AG09309 (cell line): ENCODE measurements around the gene EP400.

Experiments
- DNase-seq: peaks from one replicate; pipeline ENCODE4 v3.0.0-alpha.2; 2010; ENCODE audit warnings: low read depth
- H3K4me3 ChIP-seq: 2 replicates; pipeline ENCODE4 v1.5.1; 2011; ENCODE audit warnings: mild to moderate bottlenecking, low read depth, low read length, moderate library complexity; ENCODE audit not compliant: control insufficient read depth
- TF ChIP-seq, protein P1 (sequence below): IDR thresholded peaks from 2 replicates; pipeline ENCODE4 v1.5.1; 2011; ENCODE audit warnings: mild to moderate bottlenecking, low read depth, low read length, inconsistent platforms; ENCODE audit not compliant: insufficient read depth, control insufficient read depth; ENCODE audit errors: missing control alignments

Gene EP400

DNA sequence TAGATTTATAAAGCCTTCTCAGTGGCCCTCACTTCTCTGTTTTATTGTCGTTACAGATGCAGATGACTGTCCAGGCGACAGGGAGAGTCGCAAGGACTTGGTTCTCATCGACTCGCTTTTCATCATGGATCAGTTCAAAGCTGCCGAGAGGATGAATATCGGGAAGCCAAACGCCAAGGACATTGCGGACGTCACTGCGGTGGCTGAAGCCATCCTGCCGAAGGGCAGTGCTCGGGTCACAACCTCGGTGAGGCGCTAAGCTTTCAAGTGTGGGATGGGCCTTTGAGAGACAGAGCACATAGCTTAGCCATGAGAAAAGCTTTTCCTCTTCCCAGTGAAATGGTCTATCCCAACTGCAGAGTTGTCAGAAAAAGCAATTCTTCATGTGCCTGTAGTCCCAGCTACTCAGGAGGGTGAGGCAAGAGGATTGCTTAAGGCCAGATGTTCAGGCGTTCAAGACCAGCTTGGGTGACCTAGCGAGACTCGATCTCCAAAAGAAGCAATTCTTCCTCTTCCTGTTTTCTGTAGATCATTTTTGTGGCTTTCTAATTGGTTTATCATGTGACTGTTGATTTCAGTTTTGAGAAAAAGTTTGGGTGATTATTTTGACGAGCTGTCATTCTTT is 56.4 kb downstream of the EP400 start:
- DNase-seq = no peak
- TF ChIP-seq, protein P1, sequence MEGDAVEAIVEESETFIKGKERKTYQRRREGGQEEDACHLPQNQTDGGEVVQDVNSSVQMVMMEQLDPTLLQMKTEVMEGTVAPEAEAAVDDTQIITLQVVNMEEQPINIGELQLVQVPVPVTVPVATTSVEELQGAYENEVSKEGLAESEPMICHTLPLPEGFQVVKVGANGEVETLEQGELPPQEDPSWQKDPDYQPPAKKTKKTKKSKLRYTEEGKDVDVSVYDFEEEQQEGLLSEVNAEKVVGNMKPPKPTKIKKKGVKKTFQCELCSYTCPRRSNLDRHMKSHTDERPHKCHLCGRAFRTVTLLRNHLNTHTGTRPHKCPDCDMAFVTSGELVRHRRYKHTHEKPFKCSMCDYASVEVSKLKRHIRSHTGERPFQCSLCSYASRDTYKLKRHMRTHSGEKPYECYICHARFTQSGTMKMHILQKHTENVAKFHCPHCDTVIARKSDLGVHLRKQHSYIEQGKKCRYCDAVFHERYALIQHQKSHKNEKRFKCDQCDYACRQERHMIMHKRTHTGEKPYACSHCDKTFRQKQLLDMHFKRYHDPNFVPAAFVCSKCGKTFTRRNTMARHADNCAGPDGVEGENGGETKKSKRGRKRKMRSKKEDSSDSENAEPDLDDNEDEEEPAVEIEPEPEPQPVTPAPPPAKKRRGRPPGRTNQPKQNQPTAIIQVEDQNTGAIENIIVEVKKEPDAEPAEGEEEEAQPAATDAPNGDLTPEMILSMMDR = no peak
- H3K4me3 ChIP-seq = no peak overlapping the region

DNA sequence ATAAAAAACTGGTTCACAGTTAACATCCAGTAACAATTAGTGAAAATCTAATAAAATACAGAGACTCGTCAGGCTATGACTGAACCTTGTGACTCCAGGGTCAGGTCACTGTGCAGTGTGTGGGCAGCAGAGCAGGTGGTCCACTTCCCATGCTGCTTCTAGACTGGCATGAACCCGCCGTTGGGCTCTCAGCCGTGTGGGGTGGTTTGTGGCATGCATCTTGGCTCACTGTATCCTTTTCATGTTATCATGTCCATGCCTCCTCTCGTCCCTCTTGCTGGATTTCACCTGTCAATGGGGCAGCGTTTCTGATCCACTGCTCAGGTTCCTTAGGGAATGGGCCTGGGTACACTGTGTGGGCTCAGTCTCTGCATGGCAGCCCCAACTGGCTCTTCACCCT is 57.3 kb downstream of the EP400 start:
- TF ChIP-seq, protein P1 = no peak
- H3K4me3 ChIP-seq = no peak overlapping the region
- no peak for DNase-seq

DNA sequence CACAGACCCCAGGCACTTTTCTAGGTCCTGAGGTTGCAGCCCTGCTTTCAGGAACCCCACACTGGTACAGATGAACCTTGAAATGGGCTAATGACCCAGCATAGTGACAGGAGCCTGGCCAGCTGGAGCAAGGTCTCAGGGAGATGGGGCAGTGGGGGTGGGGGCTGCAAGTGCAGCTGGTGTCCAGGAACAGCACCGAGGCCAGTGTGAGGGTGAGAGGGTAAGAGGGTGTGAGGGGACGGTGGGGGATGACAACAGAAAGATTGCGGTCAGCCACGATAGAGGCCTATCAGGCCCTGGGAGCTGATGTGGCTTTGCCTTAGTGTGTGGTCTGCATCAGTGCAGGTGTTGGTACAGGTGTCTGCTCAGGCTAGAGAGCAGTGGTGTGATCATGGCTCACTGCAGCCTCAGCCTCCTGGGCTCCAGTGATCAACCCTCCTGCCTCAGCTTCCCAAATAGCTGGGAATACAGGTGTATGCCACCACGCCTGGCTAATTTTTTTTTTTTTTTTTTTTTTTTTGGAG is 59.7 kb downstream of the EP400 start:
- H3K4me3 ChIP-seq = no peak overlapping the region
- DNase-seq = no peak
- TF ChIP-seq, protein P1 = no peak

- TF ChIP-seq, protein P1 = no peak
- no peak for DNase-seq
- H3K4me3 ChIP-seq = no peak overlapping the region
Observed at GRCh38 chr12:132012919-132013568, 63.3 kb downstream of the EP400 start.

DNA sequence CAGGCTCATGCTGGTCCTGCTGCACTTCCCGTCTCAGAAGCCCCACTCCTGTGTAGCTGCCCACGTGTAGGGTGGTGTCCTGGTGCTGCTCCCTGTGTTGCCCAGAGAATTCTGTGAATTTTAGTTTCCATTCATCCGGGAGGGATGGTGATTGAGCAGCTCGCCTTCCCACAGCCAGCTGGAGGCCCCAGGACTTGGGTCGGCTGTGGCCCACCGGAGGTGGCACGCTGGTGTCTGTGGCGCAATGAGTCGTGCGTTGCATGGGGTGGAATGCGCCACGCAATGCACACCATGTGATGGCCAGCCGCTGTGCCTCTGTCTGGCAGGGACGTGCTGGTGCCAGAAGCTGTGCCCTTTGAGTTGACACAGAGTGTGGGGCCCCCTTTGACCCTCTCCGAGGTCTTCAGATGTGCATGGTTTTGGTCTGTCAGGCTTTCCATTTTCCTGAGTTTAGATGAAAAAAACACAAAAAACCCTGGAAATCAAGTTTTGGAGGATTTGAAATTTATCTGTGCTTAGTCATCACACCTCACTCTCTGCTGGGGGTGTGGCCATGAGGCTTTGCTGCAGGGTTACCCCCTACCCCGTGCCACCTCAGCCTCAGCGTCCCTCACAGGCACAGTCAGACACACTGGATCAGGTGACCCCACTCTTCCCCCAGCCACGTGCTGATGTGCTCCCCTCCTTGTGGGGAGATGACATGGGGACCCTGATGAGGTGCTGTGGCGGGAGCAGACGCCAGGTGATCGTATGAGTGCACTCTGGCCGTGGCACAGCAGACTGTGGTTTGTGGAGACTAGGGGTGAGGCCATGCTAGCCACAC is 64.6 kb downstream of the EP400 start:
- no peak for DNase-seq
- TF ChIP-seq, protein P1 = no peak
- H3K4me3 ChIP-seq = no peak overlapping the region

DNA sequence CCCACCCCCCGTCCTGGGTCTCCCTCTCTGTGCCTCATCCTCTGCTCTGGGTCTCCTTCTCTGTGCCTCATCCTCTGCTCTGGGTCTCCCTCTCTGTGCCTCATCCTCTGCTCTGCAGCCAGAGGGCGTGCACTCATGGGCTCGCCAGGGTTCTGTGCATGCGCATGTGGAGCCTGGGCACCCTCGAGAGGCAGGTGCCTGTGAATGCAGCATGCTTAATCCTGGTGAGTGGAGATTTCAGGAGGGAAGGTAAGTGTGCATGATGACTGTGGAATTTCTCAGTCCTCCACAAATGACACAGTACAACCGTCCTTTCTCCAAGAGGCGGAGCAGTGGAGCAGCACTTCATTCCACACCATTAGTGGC is 65.2 kb downstream of the EP400 start:
- H3K4me3 ChIP-seq = no peak overlapping the region
- TF ChIP-seq, protein P1 = no peak
- no peak for DNase-seq
